Duodenal mucosa (tissue), 2 donors: ENCODE data around the gene DTX1.
"Not testable (repeated sequence)": the region's sequence is repeated elsewhere in the genome, so short reads cannot be mapped to it uniquely, and the experiment has no call there.

Source experiments
- H3K27ac ChIP-seq: one replicate; pipeline ENCODE4 v1.7.0; 2013; ENCODE audit warnings: low read depth, low read length
- H3K27me3 ChIP-seq, 2 donors: one replicate each; pipeline ENCODE4 v1.7.0; 2013; ENCODE audit warnings: low read length in 2 of 2, control low read depth in 1 of 2; ENCODE audit not compliant: insufficient read depth in 2 of 2, control insufficient read depth in 1 of 2
- H3K36me3 ChIP-seq, 2 donors: one replicate each; pipeline ENCODE4 v1.7.0; 2013; ENCODE audit warnings: low read length in 2 of 2, control low read depth in 1 of 2; ENCODE audit not compliant: insufficient read depth in 2 of 2, control insufficient read depth in 1 of 2
- H3K4me1 ChIP-seq, 2 donors: one replicate each; pipeline ENCODE4 v1.7.0; 2013; ENCODE audit warnings: low read length in 2 of 2, control low read depth in 1 of 2; ENCODE audit not compliant: insufficient read depth in 2 of 2, control insufficient read depth in 1 of 2
- H3K4me3 ChIP-seq, 2 donors: one replicate each; pipeline ENCODE4 v1.7.0; 2013; ENCODE audit warnings: low read length in 2 of 2, low read depth in 1 of 2
- H3K9ac ChIP-seq, 2 donors: one replicate each; pipeline ENCODE4 v1.7.0; 2013; ENCODE audit warnings: low read length in 2 of 2, low read depth in 1 of 2
- H3K9me3 ChIP-seq, 2 donors: one replicate each; pipeline ENCODE4 v1.7.0; 2013; ENCODE audit warnings: low read length in 2 of 2, control low read depth in 1 of 2; ENCODE audit not compliant: control insufficient read depth in 1 of 2

The DTX1 gene

GRCh38 chr12:113113397-113113796 lies 56.9 kb downstream of the DTX1 start:
- Histone ChIP-seq H3K9ac (no peak overlapping the region), H3K27ac (no peak overlapping the region), H3K27me3 (no peaks in the 10 kb centered on the region)

GRCh38 chr12:113114447-113115178 lies 58.1 kb downstream of the DTX1 start:
- no peak overlapping the region for H3K27ac ChIP-seq
- H3K9ac ChIP-seq = no peak overlapping the region
- H3K27me3 ChIP-seq = no peaks in the 10 kb centered on the region
- H3K4me1 ChIP-seq = no peaks in the 10 kb centered on the region
- no peak overlapping the region for H3K4me3 ChIP-seq
- no peaks in the 10 kb centered on the region for H3K36me3 ChIP-seq
- H3K9me3 ChIP-seq = no peaks in the 10 kb centered on the region

More at GRCh38 chr12:113113397-113113796, 56.9 kb downstream of the DTX1 start:
- Histone ChIP-seq H3K9me3 (no peaks in the 10 kb centered on the region), H3K4me3 (no peak overlapping the region), H3K4me1 (no peaks in the 10 kb centered on the region), H3K36me3 (no peaks in the 10 kb centered on the region)

GRCh38 chr12:113115455-113116126 lies 59.1 kb downstream of the DTX1 start:
- no peak overlapping the region for H3K4me3 ChIP-seq
- H3K27me3 ChIP-seq = peaks cover 0 to 2% of the 10 kb centered on the region in 2 donors
- no peak overlapping the region for H3K27ac ChIP-seq
- no peaks in the 10 kb centered on the region for H3K4me1 ChIP-seq
- no peaks in the 10 kb centered on the region for H3K9me3 ChIP-seq
- no peaks in the 10 kb centered on the region for H3K36me3 ChIP-seq
- H3K9ac ChIP-seq = no peak overlapping the region

- Histone ChIP-seq H3K36me3 (no peaks in the 10 kb centered on the region), H3K27ac (no peak overlapping the region), H3K9me3 (no peaks in the 10 kb centered on the region), H3K4me3 (no peak overlapping the region), H3K27me3 (peaks cover 0 to 3% of the 10 kb centered on the region in 2 donors), H3K4me1 (no peaks in the 10 kb centered on the region), H3K9ac (no peak overlapping the region)
Measured at GRCh38 chr12:113116875-113117274, 60.3 kb downstream of the DTX1 start.

GRCh38 chr12:113117684-113118083 lies 61.2 kb downstream of the DTX1 start:
- H3K27ac ChIP-seq, H3K4me1 ChIP-seq, H3K9ac ChIP-seq, H3K36me3 ChIP-seq, H3K9me3 ChIP-seq, H3K27me3 ChIP-seq, H3K4me3 ChIP-seq: not testable (repeated sequence)

GRCh38 chr12:113118142-113118541 lies 61.6 kb downstream of the DTX1 start:
- H3K4me1 ChIP-seq = no peaks in the 10 kb centered on the region
- H3K4me3 ChIP-seq = no peak overlapping the region
- no peak overlapping the region for H3K9ac ChIP-seq
- H3K36me3 ChIP-seq = no peaks in the 10 kb centered on the region
- peaks cover 0 to 2% of the 10 kb centered on the region in 2 donors for H3K9me3 ChIP-seq
- no peak overlapping the region for H3K27ac ChIP-seq
- peaks cover 0 to 3% of the 10 kb centered on the region in 2 donors for H3K27me3 ChIP-seq

GRCh38 chr12:113119980-113120669 lies 63.6 kb downstream of the DTX1 start:
- Histone ChIP-seq H3K27ac (no peak overlapping the region), H3K4me3 (no peak overlapping the region), H3K27me3 (peaks cover 0 to 3% of the 10 kb centered on the region in 2 donors), H3K9me3 (peaks cover 0 to 5% of the 10 kb centered on the region in 2 donors), H3K9ac (no peak overlapping the region), H3K36me3 (no peaks in the 10 kb centered on the region), H3K4me1 (no peaks in the 10 kb centered on the region)

GRCh38 chr12:113120670-113121370 lies 64.3 kb downstream of the DTX1 start:
- H3K4me1 ChIP-seq = no peaks in the 10 kb centered on the region
- peaks cover 0 to 3% of the 10 kb centered on the region in 2 donors for H3K27me3 ChIP-seq
- H3K9ac ChIP-seq = no peak overlapping the region
- H3K4me3 ChIP-seq = no peak overlapping the region
- peaks cover 0 to 5% of the 10 kb centered on the region in 2 donors for H3K9me3 ChIP-seq
- no peaks in the 10 kb centered on the region for H3K36me3 ChIP-seq
- no peak overlapping the region for H3K27ac ChIP-seq

- Histone ChIP-seq H3K9ac (no peak overlapping the region), H3K4me1 (no peaks in the 10 kb centered on the region), H3K27me3 (no peaks in the 10 kb centered on the region), H3K36me3 (no peaks in the 10 kb centered on the region), H3K27ac (no peak overlapping the region), H3K9me3 (peaks cover 0 to 5% of the 10 kb centered on the region in 2 donors), H3K4me3 (no peak overlapping the region)
Measured at GRCh38 chr12:113127791-113128199, 71.3 kb downstream of the DTX1 start.
